Keratinocyte (primary cell): ENCODE data around the gene TRIM14. TPM values are rescaled to one million over a fixed set of nuclear protein-coding genes. Genes with fewer than 3 reads are reported as not detected.
A peak's percentile ranks its signal among the peaks of the same experiment; 100 is the strongest.

ENCODE experiments used
- DNase-seq: peaks from one replicate; pipeline ENCODE4 v3.0.0-alpha.2; 2011; ENCODE audit warnings: low read depth, missing footprints, low spot score
- FAIRE-seq: peaks from 2 replicates; lab custom pipeline; 2011; peaks lifted over from hg19 to GRCh38; lab: Jason Lieb, UNC
- H2AFZ ChIP-seq: 2 replicates; pipeline ENCODE4 v1.6.0; 2012; ENCODE audit warnings: low read length, control low read depth, inconsistent platforms; ENCODE audit not compliant: control insufficient read depth
- H3K27ac ChIP-seq: 2 replicates; pipeline ENCODE4 v1.5.1; 2011; ENCODE audit warnings: low read length; ENCODE audit not compliant: control insufficient read depth, insufficient read depth
- H3K27me3 ChIP-seq: 3 replicates; pipeline ENCODE4 v1.6.0; 2011; ENCODE audit warnings: low read length; ENCODE audit not compliant: control insufficient read depth, insufficient read depth; ENCODE audit errors: extremely low read depth
- H3K36me3 ChIP-seq, 2 experiments: 2 replicates in 1 of 2; 3 replicates in 1 of 2; pipeline ENCODE4 v1.5.1; 2011; ENCODE audit warnings: low read length in 2 of 2, mild to moderate bottlenecking in 1 of 2; ENCODE audit not compliant: control insufficient read depth in 2 of 2, insufficient read depth in 2 of 2; ENCODE audit errors: extremely low read depth in 1 of 2
- H3K4me1 ChIP-seq: 3 replicates; pipeline ENCODE4 v1.5.1; 2011; ENCODE audit warnings: low read length; ENCODE audit not compliant: control insufficient read depth, insufficient read depth; ENCODE audit errors: extremely low read depth
- H3K4me2 ChIP-seq: 3 replicates; pipeline ENCODE4 v1.6.0; 2011; ENCODE audit warnings: low read depth, low read length; ENCODE audit not compliant: control insufficient read depth, insufficient read depth; ENCODE audit errors: extremely low read depth
- H3K4me3 ChIP-seq, 3 experiments: fragments of 200-600 bp in 1 of 3; sonication (generic) in 1 of 3; 2 replicates in 2 of 3; 3 replicates in 1 of 3; pipeline ENCODE4 v1.5.1; 2011 to 2016; ENCODE audit warnings: low read length in 3 of 3, mild to moderate bottlenecking in 3 of 3, control low read depth in 2 of 3, inconsistent platforms in 1 of 3, low read depth in 1 of 3, mixed read lengths in 1 of 3, mixed run types in 1 of 3, moderate library complexity in 1 of 3; ENCODE audit not compliant: control insufficient read depth in 2 of 3, insufficient read depth in 2 of 3; ENCODE audit errors: extremely low read depth in 1 of 3
- H3K79me2 ChIP-seq: 2 replicates; pipeline ENCODE4 v1.6.0; 2012; ENCODE audit warnings: low read length; ENCODE audit not compliant: control insufficient read depth, insufficient read depth
- H3K9ac ChIP-seq: 3 replicates; pipeline ENCODE4 v1.6.0; 2011; ENCODE audit warnings: low read length; ENCODE audit not compliant: control insufficient read depth, insufficient read depth; ENCODE audit errors: extremely low read depth
- H3K9me1 ChIP-seq: 3 replicates; pipeline ENCODE4 v1.6.0; 2011; ENCODE audit warnings: low read length; ENCODE audit not compliant: control insufficient read depth, insufficient read depth; ENCODE audit errors: extremely low read depth
- H3K9me3 ChIP-seq: 2 replicates; pipeline ENCODE4 v1.5.1; 2012; ENCODE audit warnings: low read depth, low read length; ENCODE audit not compliant: control insufficient read depth
- H4K20me1 ChIP-seq: 3 replicates; pipeline ENCODE4 v1.6.0; 2011; ENCODE audit warnings: low read length; ENCODE audit not compliant: control insufficient read depth, insufficient read depth; ENCODE audit errors: extremely low read depth
- CTCF ChIP-seq, 3 experiments: IDR thresholded peaks in 1 of 3; conservative IDR thresholded peaks in 1 of 3; optimal IDR thresholded peaks in 1 of 3; 2 replicates in 2 of 3; 3 replicates in 1 of 3; pipeline versions ENCODE3 to v1.5.1; 2011; ENCODE audit warnings: low read length in 3 of 3, mild to moderate bottlenecking in 3 of 3, moderate library complexity in 2 of 3, control low read depth in 1 of 3, inconsistent platforms in 1 of 3; ENCODE audit not compliant: insufficient read depth in 2 of 3; ENCODE audit errors: extremely low read depth in 1 of 3
- EZH2 ChIP-seq: IDR thresholded peaks from one replicate; pipeline ENCODE4 v1.6.1; 2012; ENCODE audit warnings: inconsistent platforms, mild to moderate bottlenecking, low read length, moderate library complexity
- dilution Hi-C: fragments of 300-500 bp; cut with MboI; formaldehyde crosslinking; loops from one replicate; pipeline ENCODE4 v1.7.0; 2020; ENCODE audit warnings: low sequenced_read_pairs; ENCODE audit not compliant: extremely low pct_ligation_motif_present
- polyA plus RNA-seq, 5 experiments: library from polyadenylated mRNA; depleted of rRNA in 3 of 5; stranded (reverse) in 3 of 5; stranded (forward) in 1 of 5; unstranded in 1 of 5; fragments of >200 nt; gene quantifications; 1 replicate in 1 of 5; 2 replicates in 3 of 5; 3 replicates in 1 of 5; pipeline versions ENCODE4 v1.2.1 to v1.2.3, GENCODE V29; 2011 to 2012; ENCODE audit warnings: missing spikeins in 2 of 5, low read depth in 1 of 5, low replicate concordance in 1 of 5

Gene TRIM14
- polyA plus RNA-seq, 1 donor (not counting 4 experiments of a cell fraction or from before 2014, with no cell fraction given): 22.1 TPM

GRCh38 chr9:98121058-98121457 is 2.0 kb upstream of the TRIM14 start:
- Histone ChIP-seq H3K27me3 (no peaks in the 10 kb centered on the region), H3K9me1 (no peaks in the 10 kb centered on the region), H3K36me3 (peaks cover 11 to 22% of the 10 kb centered on the region in 2 experiments), H3K9ac (no peak overlapping the region), H3K4me3 (no peak overlapping the region), H2AFZ (no peak overlapping the region), H3K79me2 (peaks cover 20% of the 10 kb centered on the region), H3K9me3 (no peaks in the 10 kb centered on the region), H3K4me1 (peaks cover 22% of the 10 kb centered on the region), H3K4me2 (no peak overlapping the region), H3K27ac (no peak overlapping the region), H4K20me1 (no peaks in the 10 kb centered on the region)
- dilution Hi-C loops: no loop called here
- FAIRE-seq (peak; percentile 59), DNase-seq (no peak)
- TF ChIP-seq EZH2 (no peak), CTCF (optimal IDR thresholded peaks at IDR 0.05 in 1 of 3, IDR thresholded peaks at IDR 0.05 in 1 of 3, conservative IDR thresholded peaks at IDR 0.05 in 1 of 3; ENCODE audit: extremely low read depth in 1 of 3, insufficient read depth in 2 of 3, low read length in 3 of 3) (peak in 2 of 3 experiments; percentile 30 to 46)

GRCh38 chr9:98120476-98120875 is 1.5 kb upstream of the TRIM14 start:
- dilution Hi-C loops: no loop called here
- Histone ChIP-seq H3K9ac (no peak overlapping the region), H3K27ac (no peak overlapping the region), H3K4me3 (no peak overlapping the region), H3K9me3 (no peaks in the 10 kb centered on the region), H3K4me1 (peaks cover 22% of the 10 kb centered on the region), H3K27me3 (no peaks in the 10 kb centered on the region), H3K79me2 (peaks cover 22% of the 10 kb centered on the region), H3K4me2 (no peak overlapping the region), H4K20me1 (no peaks in the 10 kb centered on the region), H3K36me3 (peaks cover 11 to 24% of the 10 kb centered on the region in 2 experiments), H3K9me1 (no peaks in the 10 kb centered on the region), H2AFZ (no peak overlapping the region)
- FAIRE-seq (no peak), DNase-seq (no peak)
- TF ChIP-seq CTCF (optimal IDR thresholded peaks at IDR 0.05 in 1 of 3, IDR thresholded peaks at IDR 0.05 in 1 of 3, conservative IDR thresholded peaks at IDR 0.05 in 1 of 3; ENCODE audit: extremely low read depth in 1 of 3, insufficient read depth in 2 of 3, low read length in 3 of 3) (no peak), EZH2 (no peak)
